ENCODE data around the gene CCNG1. TPM values are rescaled to one million over a fixed set of nuclear protein-coding genes. Genes with fewer than 3 reads are reported as not detected.

Gene CCNG1
- total and polyA plus RNA-seq, 7 donors, result 78.0 to 181 (median 143) TPM

DNA sequence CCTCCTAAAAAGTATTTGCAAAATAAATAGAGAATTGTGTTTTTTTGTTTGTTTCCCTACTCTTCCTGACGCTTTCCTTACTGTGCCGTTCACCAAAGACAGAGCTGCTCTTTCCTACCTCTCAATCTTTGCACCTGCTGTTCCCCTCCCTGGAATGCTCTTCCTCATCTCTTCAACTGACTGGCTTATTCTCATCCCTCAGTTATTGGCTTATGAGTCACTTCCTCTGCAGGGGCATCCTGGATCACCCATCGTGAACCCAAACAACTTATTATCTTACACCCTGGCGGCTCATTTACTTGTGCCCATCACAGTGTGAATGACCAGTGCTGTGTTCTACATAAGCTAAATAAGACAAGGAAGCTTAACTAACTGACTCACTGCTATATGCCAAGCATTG lies 36.1 kb upstream of the CCNG1 start:
- no peak for TF ChIP-seq POLR2A (IDR thresholded peaks at IDR 0.05)
- TF ChIP-seq, protein P1, sequence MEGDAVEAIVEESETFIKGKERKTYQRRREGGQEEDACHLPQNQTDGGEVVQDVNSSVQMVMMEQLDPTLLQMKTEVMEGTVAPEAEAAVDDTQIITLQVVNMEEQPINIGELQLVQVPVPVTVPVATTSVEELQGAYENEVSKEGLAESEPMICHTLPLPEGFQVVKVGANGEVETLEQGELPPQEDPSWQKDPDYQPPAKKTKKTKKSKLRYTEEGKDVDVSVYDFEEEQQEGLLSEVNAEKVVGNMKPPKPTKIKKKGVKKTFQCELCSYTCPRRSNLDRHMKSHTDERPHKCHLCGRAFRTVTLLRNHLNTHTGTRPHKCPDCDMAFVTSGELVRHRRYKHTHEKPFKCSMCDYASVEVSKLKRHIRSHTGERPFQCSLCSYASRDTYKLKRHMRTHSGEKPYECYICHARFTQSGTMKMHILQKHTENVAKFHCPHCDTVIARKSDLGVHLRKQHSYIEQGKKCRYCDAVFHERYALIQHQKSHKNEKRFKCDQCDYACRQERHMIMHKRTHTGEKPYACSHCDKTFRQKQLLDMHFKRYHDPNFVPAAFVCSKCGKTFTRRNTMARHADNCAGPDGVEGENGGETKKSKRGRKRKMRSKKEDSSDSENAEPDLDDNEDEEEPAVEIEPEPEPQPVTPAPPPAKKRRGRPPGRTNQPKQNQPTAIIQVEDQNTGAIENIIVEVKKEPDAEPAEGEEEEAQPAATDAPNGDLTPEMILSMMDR (IDR thresholded peaks at IDR 0.05), result no peak
- TF ChIP-seq EP300 (IDR thresholded peaks at IDR 0.05), result no peak
- TF ChIP-seq POLR2AphosphoS5 (IDR thresholded peaks at IDR 0.05), result no peak
- intact Hi-C loops (cut with DNase I), result no loop called here
- no peak overlapping the region for H3K27ac ChIP-seq
- H3K9me3 ChIP-seq, result no peaks in the 10 kb centered on the region
- no peaks in the 10 kb centered on the region for H3K27me3 ChIP-seq
- no peaks in the 10 kb centered on the region for H3K36me3 ChIP-seq
- WGBS, 2 donors, result 75 to 78% methylated on average over 4 of the region's 4 CpGs
- no peaks in the 10 kb centered on the region for H3K4me1 ChIP-seq
- H3K4me3 ChIP-seq, result no peak overlapping the region
- DNase-seq, result no peak

DNA sequence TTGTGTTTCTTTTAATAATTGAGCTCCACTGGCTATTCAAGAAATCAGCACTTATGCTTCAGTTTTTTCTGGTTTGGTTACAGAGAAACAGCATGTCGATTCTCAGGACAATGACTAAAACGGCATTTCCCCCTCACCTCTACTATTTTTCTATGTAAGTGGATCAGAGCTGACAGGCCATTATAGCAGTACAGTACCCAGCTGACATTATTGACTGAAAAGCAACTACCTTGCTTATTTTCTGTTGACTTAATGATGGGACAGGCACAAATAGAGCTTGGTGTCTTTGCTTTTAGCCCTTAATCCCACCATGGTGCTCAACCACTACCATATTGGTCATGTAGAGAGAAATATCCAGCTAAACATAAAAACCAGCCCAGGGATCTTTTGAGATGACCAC lies 35.4 kb upstream of the CCNG1 start:
- Histone ChIP-seq H3K4me3 (no peak overlapping the region), H3K9me3 (no peaks in the 10 kb centered on the region), H3K36me3 (no peaks in the 10 kb centered on the region), H3K27me3 (no peaks in the 10 kb centered on the region), H3K4me1 (no peaks in the 10 kb centered on the region), H3K27ac (no peak overlapping the region)
- WGBS, 2 donors, result 86 to 91% methylated on average over 2 of the region's 2 CpGs
- intact Hi-C loops (cut with DNase I), result no loop called here
- TF ChIP-seq EP300 (IDR thresholded peaks at IDR 0.05) (no peak), POLR2A (IDR thresholded peaks at IDR 0.05) (no peak), POLR2AphosphoS5 (IDR thresholded peaks at IDR 0.05) (no peak)
- TF ChIP-seq, protein P1 (IDR thresholded peaks at IDR 0.05), result no peak
- DNase-seq, result no peak

DNA sequence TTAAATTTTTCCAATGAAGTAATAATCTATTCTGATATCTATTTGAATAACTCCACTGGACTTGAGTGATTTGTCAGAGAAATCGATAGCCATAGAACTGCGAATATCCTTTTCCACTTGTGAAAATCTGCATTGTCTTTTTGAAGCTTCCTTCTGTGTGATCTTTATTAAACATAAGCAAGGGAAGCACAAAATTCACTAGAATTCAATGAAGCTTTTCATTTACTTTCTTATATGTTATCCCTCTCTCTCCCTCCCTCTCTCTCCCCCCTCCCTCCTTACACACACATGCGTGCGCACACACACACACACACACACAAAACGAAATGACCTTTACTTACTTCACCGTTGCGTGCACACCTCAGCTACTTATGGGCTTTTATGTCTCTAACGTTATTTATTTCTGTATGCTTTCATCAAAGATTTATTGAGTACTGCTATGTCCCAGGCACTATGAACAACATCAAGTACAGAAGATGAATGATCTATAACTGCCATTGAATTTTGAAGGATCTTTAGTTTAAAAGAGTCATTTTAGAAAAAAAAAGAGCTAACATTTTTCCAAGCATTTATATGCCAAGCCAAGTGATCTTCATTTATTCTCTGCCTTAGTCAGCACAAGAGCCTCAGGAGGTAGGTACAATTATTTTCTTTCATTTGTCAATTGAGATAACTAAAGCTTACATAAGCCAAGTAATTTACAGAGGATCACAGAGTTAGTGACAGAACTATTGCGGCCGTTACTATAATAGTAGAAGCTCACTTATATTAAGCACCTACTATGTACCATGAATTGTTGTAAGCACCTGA lies 32.8 kb upstream of the CCNG1 start:
- Histone ChIP-seq H3K27ac (no peak overlapping the region), H3K36me3 (no peaks in the 10 kb centered on the region), H3K9me3 (no peaks in the 10 kb centered on the region), H3K4me3 (no peak overlapping the region), H3K4me1 (peaks cover 0 to 5% (median 0%) of the 10 kb centered on the region in 4 donors), H3K27me3 (no peaks in the 10 kb centered on the region)
- WGBS, 2 donors, result 78% methylated on average over 10 of the region's 10 CpGs
- DNase-seq, result no peak
- intact Hi-C loops (cut with DNase I), result loop anchor here (5.0 kb wide), 1 partner anchor 1862 kb away; no protein-coding TSS in a partner anchor
- TF ChIP-seq POLR2AphosphoS5 (IDR thresholded peaks at IDR 0.05) (no peak), EP300 (IDR thresholded peaks at IDR 0.05) (no peak), POLR2A (IDR thresholded peaks at IDR 0.05) (no peak)
- TF ChIP-seq, protein P1 (IDR thresholded peaks at IDR 0.05), result no peak

DNA sequence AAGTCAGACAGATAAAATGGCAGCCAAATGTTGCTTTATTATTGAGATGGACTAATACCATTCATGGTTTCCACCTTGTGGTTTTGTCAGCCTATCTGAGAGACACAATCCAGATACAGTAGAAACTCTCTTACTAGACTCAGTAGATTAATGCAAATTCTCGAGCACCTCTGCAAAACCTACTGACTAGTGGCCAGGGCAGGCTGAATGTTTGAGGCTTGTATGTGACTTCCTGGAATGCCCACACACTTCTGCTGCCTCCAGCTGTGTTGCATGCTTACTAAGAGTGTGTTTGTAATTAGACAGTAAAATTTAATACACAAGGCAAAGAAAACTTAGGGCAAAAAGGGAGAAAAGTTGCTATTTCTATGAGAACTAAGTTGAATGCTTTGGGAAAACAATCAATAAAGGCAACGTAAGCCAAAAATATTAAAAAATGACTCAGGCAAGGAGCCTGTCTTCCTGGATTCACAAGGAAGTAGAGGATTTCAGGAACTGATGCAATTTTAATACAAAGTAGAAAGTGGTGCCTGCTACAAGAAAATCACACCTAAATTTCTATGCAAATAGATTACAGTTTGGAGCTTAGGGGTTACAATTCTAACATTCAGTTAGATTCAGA lies 30.2 kb upstream of the CCNG1 start:
- Histone ChIP-seq H3K36me3 (no peaks in the 10 kb centered on the region), H3K27me3 (no peaks in the 10 kb centered on the region), H3K9me3 (no peaks in the 10 kb centered on the region), H3K4me1 (peaks cover 0 to 5% (median 0%) of the 10 kb centered on the region in 4 donors), H3K27ac (no peak overlapping the region), H3K4me3 (no peak overlapping the region)
- TF ChIP-seq EP300 (IDR thresholded peaks at IDR 0.05), result no peak
- TF ChIP-seq POLR2AphosphoS5 (IDR thresholded peaks at IDR 0.05), result no peak
- TF ChIP-seq POLR2A (IDR thresholded peaks at IDR 0.05), result no peak
- TF ChIP-seq, protein P1 (IDR thresholded peaks at IDR 0.05), result no peak
- WGBS, 2 donors, result 49 to 66% methylated on average over 2 of the region's 2 CpGs
- DNase-seq, result no peak
- intact Hi-C loops (cut with DNase I), result loop anchor here (5.0 kb wide), 1 partner anchor 1865 kb away; no protein-coding TSS in a partner anchor

Measured in sigmoid colon (tissue), 7 donors.